HG03025 (cell line): ENCODE measurements around the gene OR13C3.
"Not testable (repeated sequence)": the region's sequence is repeated elsewhere in the genome, so short reads cannot be mapped to it uniquely, and the experiment has no call there.

Experiments
- ATAC-seq: cut with Tn5 transposase; IDR thresholded peaks from one replicate; pipeline ENCODE4 v1.9.1; 2021; ENCODE audit warnings: mild to moderate bottlenecking, moderate library complexity; ENCODE audit not compliant: unreplicated experiment, low FRiP score

Gene OR13C3

GRCh38 chr9:104536756-104537155 is at the start of gene OR13C3:
OR13C3 (minus strand) TSS chr9:104536856; CDS start chr9:104536723, 133 bp downstream.
- no peak for ATAC-seq

GRCh38 chr9:104580562-104580961 is 43.9 kb upstream of the OR13C3 start:
- ATAC-seq: no peak

- ATAC-seq: no peak
Observed at GRCh38 chr9:104577263-104577662, 40.6 kb upstream of the OR13C3 start.

- ATAC-seq: no peak
Observed at GRCh38 chr9:104575456-104575855, 38.8 kb upstream of the OR13C3 start.

GRCh38 chr9:104572612-104573011 is 36.0 kb upstream of the OR13C3 start:
- ATAC-seq: no peak

GRCh38 chr9:104568868-104569267 is 32.2 kb upstream of the OR13C3 start, which contains the start of gene OR13C8:
OR13C8 (plus strand) TSS chr9:104569168; CDS start chr9:104569168, 0 bp downstream.
- no peak for ATAC-seq

GRCh38 chr9:104564358-104564757 is 27.7 kb upstream of the OR13C3 start:
- ATAC-seq: no peak

GRCh38 chr9:104556830-104557634 is 20.4 kb upstream of the OR13C3 start:
- ATAC-seq: no peak

GRCh38 chr9:104555521-104555920 is 18.9 kb upstream of the OR13C3 start:
- no peak for ATAC-seq

- no peak for ATAC-seq
Observed at GRCh38 chr9:104553261-104553660, 16.6 kb upstream of the OR13C3 start.

GRCh38 chr9:104544644-104545043 is 8.0 kb upstream of the OR13C3 start:
- ATAC-seq: no peak

- no peak for ATAC-seq
Observed at GRCh38 chr9:104539275-104539674, 2.6 kb upstream of the OR13C3 start.

- no peak for ATAC-seq
Observed at GRCh38 chr9:104527109-104527508, 9.5 kb downstream of the OR13C3 start, which contains the start of gene OR13C4. OR13C4 (minus strand) TSS chr9:104527209; CDS start chr9:104527209, 0 bp downstream.

GRCh38 chr9:104520241-104520640 is 16.4 kb downstream of the OR13C3 start:
- not testable (repeated sequence) for ATAC-seq

GRCh38 chr9:104514901-104515300 is 21.8 kb downstream of the OR13C3 start:
- no peak for ATAC-seq

GRCh38 chr9:104506565-104506964 is 30.1 kb downstream of the OR13C3 start:
- ATAC-seq: no peak

GRCh38 chr9:104503963-104504362 is 32.7 kb downstream of the OR13C3 start, which contains the start of gene OR13F1:
OR13F1 (plus strand) TSS chr9:104504263; CDS start chr9:104504263, 0 bp downstream.
- ATAC-seq: no peak

- ATAC-seq: no peak
Observed at GRCh38 chr9:104503440-104503839, 33.2 kb downstream of the OR13C3 start.

GRCh38 chr9:104494808-104495207 is 41.8 kb downstream of the OR13C3 start:
- ATAC-seq: no peak
